Stomach (tissue), 9 donors: ENCODE measurements around the gene LGI1. TPM values are rescaled to one million over a fixed set of nuclear protein-coding genes. Genes with fewer than 3 reads are reported as not detected.
"Not testable (repeated sequence)": the region's sequence is repeated elsewhere in the genome, so short reads cannot be mapped to it uniquely, and the experiment has no call there.

Source experiments
- DNase-seq, 2 donors: peaks; one replicate each; pipeline versions ENCODE4 v3.0.0 to v3.0.0-alpha.2; 2013 to 2019
- H3K27ac ChIP-seq, 5 donors: fragments of 200-600 bp in 4 of 5; sonication (generic) in 4 of 5; one replicate each; pipeline ENCODE4 v1.5.1; 2013 to 2019; ENCODE audit warnings: mild to moderate bottlenecking in 1 of 5, moderate library complexity in 1 of 5
- H3K27me3 ChIP-seq, 3 donors: fragments of 200-600 bp; sonication (generic); one replicate each; pipeline ENCODE4 v1.5.1; 2017 to 2019; ENCODE audit warnings: mixed run types in 1 of 3
- H3K36me3 ChIP-seq, 4 donors: fragments of 200-600 bp; sonication (generic); 1 replicate in 3 of 4; 2 replicates in 1 of 4; pipeline ENCODE4 v1.5.1; 2016 to 2019
- H3K4me1 ChIP-seq, 4 donors: fragments of 200-600 bp; sonication (generic); one replicate each; pipeline ENCODE4 v1.5.1; 2016 to 2019
- H3K4me3 ChIP-seq, 4 donors: fragments of 200-600 bp; sonication (generic) in 3 of 4; one replicate each; pipeline ENCODE4 v1.5.1; 2016 to 2019; ENCODE audit warnings: mild to moderate bottlenecking in 1 of 4
- H3K9me3 ChIP-seq, 4 donors: fragments of 200-600 bp; sonication (generic); one replicate each; pipeline ENCODE4 v1.5.1; 2016 to 2019
- CTCF ChIP-seq, 7 experiments: fragments of 450-650 bp in 4 of 7; fragments of 200-600 bp in 3 of 7; sonication (generic) in 3 of 7; IDR thresholded peaks; one replicate each; pipeline ENCODE4 v1.5.1; 2016 to 2019; ENCODE audit warnings: antibody characterized with exemption in 7 of 7, control low read depth in 2 of 7, mild to moderate bottlenecking in 1 of 7
- EP300 ChIP-seq: sonication (generic); formaldehyde crosslinking; IDR thresholded peaks from one replicate; pipeline ENCODE4 v1.6.1; 2017; ENCODE audit warnings: antibody characterized with exemption
- POLR2A ChIP-seq, 4 donors: fragments of 450-650 bp; IDR thresholded peaks; one replicate each; pipeline ENCODE4 v1.6.1; 2016; ENCODE audit warnings: antibody characterized with exemption in 4 of 4, control low read depth in 2 of 4, mild to moderate bottlenecking in 1 of 4, moderate library complexity in 1 of 4
- POLR2AphosphoS5 ChIP-seq, 3 donors: sonication (generic); formaldehyde crosslinking; IDR thresholded peaks; one replicate each; pipeline ENCODE4 v1.6.1; 2016; ENCODE audit warnings: antibody characterized with exemption in 3 of 3
- WGBS, 5 donors: extraction: QIAGEN DNeasy Blood & Tissue Kit in 3 of 5; methylation state at CpG; one replicate each; pipeline versions ENCODE4 v1.1.5 to v1.1.7; 2013 to 2018; 5-methylcytosine and 5-hydroxymethylcytosine counted together
- intact Hi-C: fragments of 100-400 bp; cut with DNase I; formaldehyde crosslinking; loops from one replicate; pipeline ENCODE4 v1.15.1; 2023; ENCODE audit warnings: low total_unique reads
- polyA plus RNA-seq, 3 donors: library from polyadenylated mRNA; stranded (reverse); fragments of 200-250 nt; gene quantifications; one replicate each; pipeline ENCODE4 v1.2.3, GENCODE V29; 2013
- total RNA-seq, 5 donors: library from RNA; depleted of rRNA; stranded (reverse); fragments of >200 nt; gene quantifications; one replicate each; pipeline versions ENCODE4 v1.1.0 to v1.2.3, GENCODE V29; 2014 to 2016
- donor health status: healthy with polysubstance abuse.
- donor health status: Bipolar disorder and iron deficiency.
- donor health status: healthy.

Gene LGI1
- total and polyA plus RNA-seq, 8 donors, result 0.12 to 7.2 (median 1.6) TPM; not detected in 2

DNA sequence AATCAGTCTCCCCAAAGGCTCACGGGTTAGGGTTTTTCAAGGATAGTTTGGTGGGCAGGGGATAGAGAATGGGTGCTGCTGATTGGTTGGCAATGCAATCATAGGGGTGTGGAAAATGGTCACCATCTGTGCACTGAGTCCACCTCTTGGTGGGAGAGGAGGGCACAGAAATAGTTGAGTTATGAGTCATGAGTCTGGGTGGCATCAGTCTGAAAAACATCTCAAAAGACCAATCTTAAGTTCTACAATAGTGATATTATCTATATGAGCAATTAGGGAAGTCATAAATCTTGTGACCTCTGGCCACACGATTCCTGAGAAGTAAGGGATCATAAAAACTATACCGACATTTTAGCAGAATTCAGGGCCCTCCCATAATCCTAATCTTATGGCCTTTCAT, 62.7 kb downstream of the LGI1 start:
- no peak overlapping the region for H3K27ac ChIP-seq
- 56 to 75% (median 69%) methylated on average over 3 of the region's 3 CpGs for WGBS, 5 donors
- intact Hi-C loops, result no loop called here
- H3K4me1 ChIP-seq, result peaks cover 0 to 11% (median 5%) of the 10 kb centered on the region in 4 donors
- H3K4me3 ChIP-seq, result no peak overlapping the region
- H3K36me3 ChIP-seq, result no peaks in the 10 kb centered on the region
- no peaks in the 10 kb centered on the region for H3K9me3 ChIP-seq
- H3K27me3 ChIP-seq, result peaks cover 0 to 27% (median 3%) of the 10 kb centered on the region in 3 donors
- DNase-seq, result no peak
- TF ChIP-seq EP300 (no peak), POLR2A (IDR thresholded peaks at IDR 0.05) (no peak), CTCF (IDR thresholded peaks at IDR 0.05) (no peak), POLR2AphosphoS5 (IDR thresholded peaks at IDR 0.05) (no peak)

GRCh38 chr10:93821051-93821772, 63.5 kb downstream of the LGI1 start:
- DNase-seq, result peak in 1 of 2 donors; percentile 51
- TF ChIP-seq CTCF (IDR thresholded peaks at IDR 0.05), result peak in 2 of 7 experiments; percentile 15 to 27
- TF ChIP-seq EP300, result no peak
- H3K9me3 ChIP-seq, result no peaks in the 10 kb centered on the region
- WGBS, 5 donors, result 76 to 86% (median 82%) methylated on average over 4 of the region's 4 CpGs
- peaks cover 0 to 21% (median 3%) of the 10 kb centered on the region in 3 donors for H3K27me3 ChIP-seq
- intact Hi-C loops, result no loop called here
- H3K4me3 ChIP-seq, result no peak overlapping the region
- H3K36me3 ChIP-seq, result no peaks in the 10 kb centered on the region
- peaks cover 0 to 3% (median under 1%) of the 10 kb centered on the region in 4 donors for H3K4me1 ChIP-seq
- H3K27ac ChIP-seq, result no peak overlapping the region

DNA sequence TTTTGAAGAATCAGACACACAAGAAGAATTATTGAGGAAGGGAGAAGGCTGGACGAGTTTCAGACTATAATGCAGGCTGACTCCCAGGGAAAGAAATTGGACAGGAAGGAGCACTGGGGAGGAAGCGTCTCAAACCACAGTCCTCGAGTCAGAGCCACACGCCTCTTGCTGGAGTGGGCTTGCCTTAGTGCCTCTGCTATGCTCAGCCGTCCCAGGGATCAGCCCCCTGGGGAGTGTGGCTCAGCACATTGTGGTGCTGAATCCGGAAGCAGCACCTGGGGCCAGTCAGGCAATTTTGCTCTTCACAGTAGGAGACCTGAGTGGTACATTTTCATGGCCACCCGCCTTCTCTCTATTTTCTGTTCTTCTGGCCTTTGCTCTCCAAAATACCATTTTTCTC, 68.6 kb downstream of the LGI1 start:
- H3K9me3 ChIP-seq, result no peaks in the 10 kb centered on the region
- DNase-seq, result no peak
- TF ChIP-seq EP300 (no peak), POLR2A (IDR thresholded peaks at IDR 0.05) (no peak), POLR2AphosphoS5 (IDR thresholded peaks at IDR 0.05) (no peak), CTCF (IDR thresholded peaks at IDR 0.05) (no peak)
- no peak overlapping the region for H3K27ac ChIP-seq
- H3K4me3 ChIP-seq, result no peak overlapping the region
- H3K4me1 ChIP-seq, result no peaks in the 10 kb centered on the region
- H3K36me3 ChIP-seq, result no peaks in the 10 kb centered on the region
- no peaks in the 10 kb centered on the region for H3K27me3 ChIP-seq
- WGBS, 5 donors, result 26 to 41% (median 30%) methylated on average over 6 to 7 of the region's 7 CpGs
- intact Hi-C loops, result no loop called here

- intact Hi-C loops, result no loop called here
- Histone ChIP-seq H3K4me3 (no peak overlapping the region), H3K27me3 (no peaks in the 10 kb centered on the region), H3K9me3 (no peaks in the 10 kb centered on the region), H3K4me1 (no peaks in the 10 kb centered on the region), H3K36me3 (no peaks in the 10 kb centered on the region), H3K27ac (no peak overlapping the region)
- DNase-seq, result no peak
- TF ChIP-seq EP300 (no peak), POLR2A (IDR thresholded peaks at IDR 0.05) (no peak), POLR2AphosphoS5 (IDR thresholded peaks at IDR 0.05) (no peak), CTCF (IDR thresholded peaks at IDR 0.05) (no peak)
- 77 to 88% (median 78%) methylated on average over 11 of the region's 11 CpGs for WGBS, 5 donors
Observed at GRCh38 chr10:93827056-93827804, 69.5 kb downstream of the LGI1 start.

DNA sequence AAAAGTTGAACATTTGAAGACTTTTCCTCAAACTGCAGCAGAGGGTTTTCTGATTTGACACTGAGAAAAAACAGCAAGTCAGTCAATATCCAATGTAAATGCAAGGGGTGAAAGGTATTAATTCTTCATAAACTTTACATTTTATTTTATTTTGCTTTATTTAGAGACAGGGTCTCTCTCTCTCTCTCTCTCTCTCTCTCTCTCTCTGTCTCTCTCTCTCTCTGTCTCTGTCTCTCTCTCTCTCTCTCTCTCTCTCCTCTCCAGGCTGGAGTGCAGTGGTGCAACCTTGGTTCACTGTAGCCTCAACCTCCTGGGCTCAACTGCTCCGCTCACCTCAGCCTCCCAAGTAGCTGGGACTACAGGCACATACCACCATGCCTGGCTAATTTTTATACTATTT, 73.3 kb downstream of the LGI1 start:
- DNase-seq, H3K36me3 ChIP-seq, H3K4me1 ChIP-seq, intact Hi-C loops, H3K27ac ChIP-seq, H3K4me3 ChIP-seq, H3K27me3 ChIP-seq: not testable (repeated sequence)
- peaks cover 0 to 15% (median 10%) of the 10 kb centered on the region in 4 donors for H3K9me3 ChIP-seq
- 94 to 100% (median 96%) methylated on average over 1 of the region's 1 CpG for WGBS, 5 donors
